ENCODE measurements around the gene C3orf62.

Gene C3orf62

GRCh38 chr3:49276475-49277382, at the start of gene C3orf62:
C3orf62 (minus strand) TSS chr3:49277232; CDS start chr3:49276872, 360 bp downstream.
- DNase-seq: peak; percentile 77

- no peak for DNase-seq
Measured at GRCh38 chr3:49324768-49325167, 47.7 kb upstream of the C3orf62 start.

- no peak for DNase-seq
Measured at GRCh38 chr3:49316696-49317457, 39.8 kb upstream of the C3orf62 start.

GRCh38 chr3:49313896-49314688, 37.1 kb upstream of the C3orf62 start:
- no peak for DNase-seq

- DNase-seq: no peak
Measured at GRCh38 chr3:49311283-49311682, 34.3 kb upstream of the C3orf62 start.

GRCh38 chr3:49310677-49311076, 33.6 kb upstream of the C3orf62 start:
- DNase-seq: no peak

GRCh38 chr3:49305608-49306007, 28.6 kb upstream of the C3orf62 start:
- no peak for DNase-seq

- no peak for DNase-seq
Measured at GRCh38 chr3:49302613-49303012, 25.6 kb upstream of the C3orf62 start.

- DNase-seq: no peak
Measured at GRCh38 chr3:49300595-49300994, 23.6 kb upstream of the C3orf62 start.

GRCh38 chr3:49298511-49298910, 21.5 kb upstream of the C3orf62 start:
- no peak for DNase-seq

- DNase-seq: no peak
Measured at GRCh38 chr3:49296781-49297411, 19.9 kb upstream of the C3orf62 start.

GRCh38 chr3:49295489-49296058, 18.5 kb upstream of the C3orf62 start:
- no peak for DNase-seq

- no peak for DNase-seq
Measured at GRCh38 chr3:49294343-49294742, 17.3 kb upstream of the C3orf62 start.

- no peak for DNase-seq
Measured at GRCh38 chr3:49283997-49284396, 7.0 kb upstream of the C3orf62 start.

- DNase-seq: no peak
Measured at GRCh38 chr3:49279376-49279775, 2.3 kb upstream of the C3orf62 start.

- no peak for DNase-seq
Measured at GRCh38 chr3:49278548-49278947, 1.5 kb upstream of the C3orf62 start.

- DNase-seq: no peak
Measured at GRCh38 chr3:49277383-49277775, 347 bp upstream of the C3orf62 start.

GRCh38 chr3:49273825-49274532, 3.1 kb downstream of the C3orf62 start:
- no peak for DNase-seq

- DNase-seq: no peak
Measured at GRCh38 chr3:49271047-49271446, 6.0 kb downstream of the C3orf62 start.

- no peak for DNase-seq
Measured at GRCh38 chr3:49270156-49270500, 6.9 kb downstream of the C3orf62 start.

GRCh38 chr3:49269443-49270155, 7.4 kb downstream of the C3orf62 start:
- DNase-seq: no peak
